ENCODE data around the gene PRPF38A.

- TF ChIP-seq CTCF (conservative IDR thresholded peaks at IDR 0.05; ENCODE audit: low read depth, low read length), result no peak
- TF ChIP-seq POLR2A (IDR thresholded peaks at IDR 0.05; ENCODE audit: low read depth, low read length), result no peak
- no peak for TF ChIP-seq ELK1 (IDR thresholded peaks at IDR 0.05; ENCODE audit: borderline replicate concordance, low read depth, low read length)
- no peak for TF ChIP-seq MAFK (IDR thresholded peaks at IDR 0.05; ENCODE audit: low read depth, low read length)
- TF ChIP-seq RAD21 (IDR thresholded peaks at IDR 0.05; ENCODE audit: low read length), result no peak
- TF ChIP-seq CEBPB (IDR thresholded peaks at IDR 0.05; ENCODE audit: low read depth, low read length), result no peak
- TF ChIP-seq RFX5 (IDR thresholded peaks at IDR 0.05; ENCODE audit: low read depth, low read length), result no peak
- no peak for TF ChIP-seq MAZ (IDR thresholded peaks at IDR 0.05; ENCODE audit: borderline replicate concordance, low read depth, low read length)
- no peak for TF ChIP-seq SMC3 (IDR thresholded peaks at IDR 0.05; ENCODE audit: low read depth, low read length)
- no peak for TF ChIP-seq FOS (IDR thresholded peaks at IDR 0.05; ENCODE audit: low read depth, low read length)
- TF ChIP-seq NFE2L2 (IDR thresholded peaks at IDR 0.05; ENCODE audit: low read depth, low read length), result no peak
- TF ChIP-seq USF2 (IDR thresholded peaks at IDR 0.05; ENCODE audit: low read depth, low read length), result no peak
- TF ChIP-seq MXI1 (IDR thresholded peaks at IDR 0.05; ENCODE audit: borderline replicate concordance, low read depth, low read length), result no peak
- TF ChIP-seq BHLHE40 (IDR thresholded peaks at IDR 0.05; ENCODE audit: low read depth, low read length), result no peak
Measured at GRCh38 chr1:52420713-52421112, 16.3 kb downstream of the PRPF38A start.
